Measurements from ENCODE around the gene ANTKMT.

GRCh38 chr16:686459-687260 is 34.3 kb upstream of the ANTKMT start:
- TF ChIP-seq EZH2 (IDR thresholded peaks at IDR 0.05; ENCODE audit: low read depth) (no peak), CTCF (conservative IDR thresholded peaks at IDR 0.05) (no peak)

Data from PC-9 (cell line).